ENCODE measurements around the gene ZBTB18.

ZBTB18 gene

GRCh38 chr1:244102046-244102445, 51.0 kb downstream of the ZBTB18 start:
- Histone ChIP-seq H3K9ac (ENCODE audit: low read length in 5 of 5) (no peak overlapping the region), H3K4me1 (ENCODE audit: control insufficient read depth in 5 of 5, insufficient read depth in 5 of 5, low read length in 5 of 5) (peaks cover 0 to 8% (median 0%) of the 10 kb centered on the region in 5 donors), H3K27ac (ENCODE audit: low read depth, low read length) (no peak overlapping the region), H3K27me3 (ENCODE audit: control insufficient read depth in 5 of 5, insufficient read depth in 4 of 5, low read length in 5 of 5) (peaks cover 0 to 17% (median 10%) of the 10 kb centered on the region in 5 donors), H3K9me3 (ENCODE audit: control insufficient read depth in 5 of 5, low read length in 5 of 5) (peaks cover 0 to 7% (median 0%) of the 10 kb centered on the region in 5 donors), H3K36me3 (ENCODE audit: control insufficient read depth in 5 of 5, insufficient read depth in 5 of 5, low read length in 5 of 5) (no peaks in the 10 kb centered on the region), H3K4me3 (ENCODE audit: low read depth in 1 of 5, low read length in 5 of 5) (no peak overlapping the region)

DNA sequence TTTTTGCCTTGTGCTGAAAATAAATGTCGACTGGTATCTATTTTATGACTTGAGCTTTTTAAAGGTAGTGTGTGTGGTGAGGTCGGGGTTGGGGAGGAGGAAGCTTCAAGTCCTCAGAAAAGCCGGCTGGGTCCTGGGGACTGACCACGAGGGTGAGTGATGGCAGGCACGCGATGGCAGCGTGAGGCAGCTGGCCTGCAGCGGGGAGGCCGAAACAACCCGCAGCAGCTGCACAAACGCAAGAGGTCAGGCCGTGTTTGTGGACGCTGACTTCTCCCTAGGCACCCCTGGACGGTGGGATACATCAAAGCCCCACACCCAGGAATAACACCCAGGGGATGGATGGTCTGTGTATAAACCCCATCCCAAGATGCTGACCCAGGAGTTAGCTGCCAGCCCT, 51.4 kb downstream of the ZBTB18 start:
- Histone ChIP-seq H3K27me3 (ENCODE audit: control insufficient read depth in 5 of 5, insufficient read depth in 4 of 5, low read length in 5 of 5) (peaks cover 0 to 17% (median 10%) of the 10 kb centered on the region in 5 donors), H3K27ac (ENCODE audit: low read depth, low read length) (no peak overlapping the region), H3K4me1 (ENCODE audit: control insufficient read depth in 5 of 5, insufficient read depth in 5 of 5, low read length in 5 of 5) (peaks cover 0 to 8% (median 0%) of the 10 kb centered on the region in 5 donors), H3K9me3 (ENCODE audit: control insufficient read depth in 5 of 5, low read length in 5 of 5) (peaks cover 0 to 7% (median 0%) of the 10 kb centered on the region in 5 donors), H3K4me3 (ENCODE audit: low read depth in 1 of 5, low read length in 5 of 5) (no peak overlapping the region), H3K36me3 (ENCODE audit: control insufficient read depth in 5 of 5, insufficient read depth in 5 of 5, low read length in 5 of 5) (no peaks in the 10 kb centered on the region), H3K9ac (ENCODE audit: low read length in 5 of 5) (no peak overlapping the region)

DNA sequence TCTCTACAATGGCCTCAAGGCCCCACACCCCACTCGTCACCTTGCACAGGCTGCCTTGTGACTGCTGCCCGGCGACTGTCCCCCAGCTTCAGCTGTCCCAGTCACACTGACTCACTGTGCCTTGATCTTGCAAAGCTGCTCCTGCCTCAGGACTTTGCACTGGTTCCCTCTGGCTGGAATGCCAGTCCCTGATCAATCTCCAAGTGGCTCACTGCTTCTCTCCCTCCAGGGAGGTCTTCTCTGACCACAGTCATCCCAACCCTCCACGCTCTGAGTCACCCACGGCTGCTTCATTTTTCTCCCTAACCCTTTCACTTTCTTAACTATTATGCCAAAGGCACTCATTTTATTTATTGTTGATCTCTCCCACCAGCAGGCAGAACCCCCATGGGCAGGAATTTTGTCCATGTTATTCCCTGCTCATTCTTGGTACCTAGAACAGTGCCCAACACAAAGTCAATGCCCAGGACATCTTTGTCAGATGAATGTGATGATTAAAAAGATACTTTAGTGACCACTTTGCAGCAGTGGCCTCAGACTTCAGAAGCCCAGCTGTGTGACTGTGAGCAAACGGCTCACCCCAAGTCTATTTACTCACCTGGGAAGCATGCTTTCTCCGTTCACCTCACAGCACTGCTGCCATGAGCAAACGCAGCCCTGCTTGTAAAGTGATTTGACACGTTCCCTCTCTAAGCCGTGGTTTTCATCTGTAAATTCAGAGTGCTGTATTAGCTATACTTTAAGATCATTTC, 53.4 kb downstream of the ZBTB18 start:
- Histone ChIP-seq H3K9ac (ENCODE audit: low read length in 5 of 5) (no peak overlapping the region), H3K36me3 (ENCODE audit: control insufficient read depth in 5 of 5, insufficient read depth in 5 of 5, low read length in 5 of 5) (no peaks in the 10 kb centered on the region), H3K27me3 (ENCODE audit: control insufficient read depth in 5 of 5, insufficient read depth in 4 of 5, low read length in 5 of 5) (peaks cover 0 to 12% (median 5%) of the 10 kb centered on the region in 5 donors)

GRCh38 chr1:244106176-244106575, 55.1 kb downstream of the ZBTB18 start:
- Histone ChIP-seq H3K9ac (ENCODE audit: low read length in 5 of 5) (no peak overlapping the region), H3K9me3 (ENCODE audit: control insufficient read depth in 5 of 5, low read length in 5 of 5) (no peaks in the 10 kb centered on the region), H3K27ac (ENCODE audit: low read depth, low read length) (no peak overlapping the region), H3K36me3 (ENCODE audit: control insufficient read depth in 5 of 5, insufficient read depth in 5 of 5, low read length in 5 of 5) (no peaks in the 10 kb centered on the region), H3K27me3 (ENCODE audit: control insufficient read depth in 5 of 5, insufficient read depth in 4 of 5, low read length in 5 of 5) (peaks cover 0 to under 1% (median 0%) of the 10 kb centered on the region in 5 donors), H3K4me3 (ENCODE audit: low read depth in 1 of 5, low read length in 5 of 5) (no peak overlapping the region), H3K4me1 (ENCODE audit: control insufficient read depth in 5 of 5, insufficient read depth in 5 of 5, low read length in 5 of 5) (peaks cover 0 to 1% (median 0%) of the 10 kb centered on the region in 5 donors)

More for the DNA sequence above, 53.4 kb downstream of the ZBTB18 start:
- H3K27ac ChIP-seq (ENCODE audit: low read depth, low read length): no peak overlapping the region
- H3K4me3 ChIP-seq (ENCODE audit: low read depth in 1 of 5, low read length in 5 of 5): no peak overlapping the region
- H3K9me3 ChIP-seq (ENCODE audit: control insufficient read depth in 5 of 5, low read length in 5 of 5): no peaks in the 10 kb centered on the region
- H3K4me1 ChIP-seq (ENCODE audit: control insufficient read depth in 5 of 5, insufficient read depth in 5 of 5, low read length in 5 of 5): peaks cover 0 to 8% (median 0%) of the 10 kb centered on the region in 5 donors
